SK-N-SH treated with all-trans-retinoic acid at 6 μM for 48 hours (cell line): ENCODE results near the gene FIBCD1.

Experiments used
- ATAC-seq: fragments of 200-7000 bp; cut with Tn5 transposase; 3 replicates; pipeline ENCODE4 v1.9.1; 2020; ENCODE audit warnings: mild to moderate bottlenecking, moderate library complexity
- BACH2 ChIP-seq: fragments of 250-450 bp; sonication (Bioruptor Pico); IDR thresholded peaks from 2 replicates; pipeline ENCODE4 v1.9.0; 2021; ENCODE audit warnings: mild to moderate bottlenecking, borderline replicate concordance
- CREB5 ChIP-seq: fragments of 250-450 bp; sonication (Bioruptor Pico); IDR thresholded peaks from 2 replicates; pipeline ENCODE4 v1.5.1; 2020; ENCODE audit warnings: low read depth, mild to moderate bottlenecking, moderate library complexity
- CSDC2 ChIP-seq: fragments of 250-450 bp; sonication (Bioruptor Pico); IDR thresholded peaks from 2 replicates; pipeline ENCODE4 v1.5.0; 2020; ENCODE audit warnings: mild to moderate bottlenecking, moderate library complexity
- ESRRG ChIP-seq: fragments of 250-450 bp; sonication (Bioruptor Pico); IDR thresholded peaks from 2 replicates; pipeline ENCODE4 v1.6.1; 2021; ENCODE audit warnings: mild to moderate bottlenecking
- GLIS3 ChIP-seq: fragments of 250-450 bp; sonication (Bioruptor Pico); IDR thresholded peaks from 2 replicates; pipeline ENCODE4 v1.5.0; 2020; ENCODE audit warnings: mild to moderate bottlenecking, moderate library complexity
- ISL1 ChIP-seq: fragments of 250-450 bp; sonication (Bioruptor Pico); IDR thresholded peaks from 2 replicates; pipeline ENCODE4 v2.1.2; 2022; ENCODE audit warnings: mild to moderate bottlenecking, moderate library complexity
- OSR1 ChIP-seq: fragments of 250-450 bp; sonication (Bioruptor Pico); IDR thresholded peaks from 2 replicates; pipeline ENCODE4 v1.8.0; 2022; ENCODE audit warnings: moderate library complexity, mild to moderate bottlenecking, inconsistent platforms
- PATZ1 ChIP-seq: fragments of 250-450 bp; sonication (Bioruptor Pico); IDR thresholded peaks from 2 replicates; pipeline ENCODE4 v1.8.0; 2020; ENCODE audit warnings: mild to moderate bottlenecking, moderate library complexity, borderline replicate concordance
- POU6F1 ChIP-seq: fragments of 250-450 bp; sonication (Bioruptor Pico); IDR thresholded peaks from 2 replicates; pipeline ENCODE4 v1.8.0; 2021; ENCODE audit warnings: low read depth, mild to moderate bottlenecking, moderate library complexity, borderline replicate concordance
- PPARA ChIP-seq: fragments of 250-450 bp; sonication (Bioruptor Pico); IDR thresholded peaks from 2 replicates; pipeline ENCODE4 v1.5.0; 2020; ENCODE audit warnings: mild to moderate bottlenecking, borderline replicate concordance
- RARB ChIP-seq: fragments of 250-450 bp; sonication (Bioruptor Pico); IDR thresholded peaks from 2 replicates; pipeline ENCODE4 v1.8.0; 2021; ENCODE audit warnings: mild to moderate bottlenecking, moderate library complexity
- SNAI2 ChIP-seq: fragments of 250-450 bp; sonication (Bioruptor Pico); IDR thresholded peaks from 2 replicates; pipeline ENCODE4 v1.5.0; 2020; ENCODE audit warnings: mild to moderate bottlenecking, moderate library complexity
- TCF4 ChIP-seq: fragments of 250-450 bp; sonication (Bioruptor Pico); IDR thresholded peaks from 2 replicates; pipeline ENCODE4 v1.8.0; 2021; ENCODE audit warnings: mild to moderate bottlenecking, moderate library complexity, borderline replicate concordance
- TOX ChIP-seq: fragments of 250-450 bp; sonication (Bioruptor Pico); IDR thresholded peaks from 2 replicates; pipeline ENCODE4 v1.8.0; 2021; ENCODE audit warnings: mild to moderate bottlenecking, moderate library complexity, borderline replicate concordance
- ZC3H10 ChIP-seq: fragments of 250-450 bp; sonication (Bioruptor Pico); IDR thresholded peaks from 2 replicates; pipeline ENCODE4 v1.5.1; 2021; ENCODE audit warnings: mild to moderate bottlenecking, moderate library complexity
- ZFP3 ChIP-seq: fragments of 250-450 bp; sonication (Bioruptor Pico); IDR thresholded peaks from 2 replicates; pipeline ENCODE4 v1.5.0; 2020; ENCODE audit warnings: mild to moderate bottlenecking, moderate library complexity
- ZFP30 ChIP-seq: fragments of 450-650 bp; formaldehyde crosslinking; IDR thresholded peaks from 2 replicates; pipeline ENCODE4 v1.5.0; 2022; ENCODE audit warnings: mild to moderate bottlenecking, moderate library complexity
- ZNF565 ChIP-seq: fragments of 450-650 bp; formaldehyde crosslinking; conservative IDR thresholded peaks from 2 replicates; pipeline ENCODE4 v1.5.0; 2020; ENCODE audit warnings: low read depth, mild to moderate bottlenecking, moderate library complexity
- ZNF8 ChIP-seq: fragments of 450-650 bp; formaldehyde crosslinking; IDR thresholded peaks from 2 replicates; pipeline ENCODE4 v1.5.0; 2020; ENCODE audit warnings: mild to moderate bottlenecking, moderate library complexity
- TF ChIP-seq, protein P1 (sequence below): fragments of 250-450 bp; sonication (Bioruptor Pico); IDR thresholded peaks from 2 replicates; pipeline ENCODE4 v1.5.1; 2021; ENCODE audit warnings: mild to moderate bottlenecking, moderate library complexity

The FIBCD1 gene

DNA sequence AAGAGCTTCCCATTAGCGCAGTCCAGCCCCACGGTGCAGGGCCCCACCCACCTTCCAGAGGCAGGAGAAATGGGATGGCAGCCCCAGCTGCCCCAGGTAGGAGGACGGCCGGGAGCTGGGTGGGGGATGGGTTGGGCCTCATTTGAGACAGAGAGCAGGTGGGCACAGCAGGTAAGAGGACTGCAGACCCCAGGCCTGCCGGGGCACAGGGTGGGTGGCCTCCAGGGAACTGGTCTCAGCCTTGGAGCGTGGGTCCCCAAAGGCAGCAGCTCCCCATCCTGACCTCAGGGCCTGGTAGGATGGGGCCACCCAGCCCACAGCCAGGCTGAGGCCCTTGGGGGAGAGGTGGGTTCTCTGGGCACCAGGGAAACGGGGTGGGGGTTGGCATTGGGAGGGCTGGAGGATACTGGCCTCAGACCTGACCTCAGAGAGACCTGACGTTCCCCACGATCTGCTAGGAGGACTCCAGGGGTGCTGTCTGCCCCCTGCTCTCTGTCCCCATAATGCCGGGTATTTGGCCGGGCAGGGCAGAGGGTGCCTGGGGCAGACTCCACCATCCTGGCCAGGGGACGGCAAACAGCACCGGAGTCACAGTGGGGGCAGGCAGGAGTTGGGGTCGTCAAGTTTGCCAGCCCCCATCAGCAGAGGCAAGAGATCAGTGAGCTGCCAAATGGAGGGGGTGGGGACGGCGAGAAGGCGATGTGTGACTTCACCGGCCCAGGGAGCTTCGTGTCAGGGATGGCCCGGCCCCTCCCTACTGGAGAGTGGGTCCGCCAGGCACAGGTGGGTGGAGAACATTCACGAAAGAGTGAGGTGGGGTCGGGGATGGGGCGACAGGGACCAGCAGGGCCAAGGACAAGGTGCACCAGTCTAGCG, 35.6 kb downstream of the FIBCD1 start (continued):
- TF ChIP-seq POU6F1 (CRISPR knock-in tag) = no peak
- no peak for TF ChIP-seq RARB (CRISPR knock-in tag)
- TF ChIP-seq ZNF565 (CRISPR knock-in tag) = no peak
- no peak for TF ChIP-seq CSDC2 (CRISPR knock-in tag)

DNA sequence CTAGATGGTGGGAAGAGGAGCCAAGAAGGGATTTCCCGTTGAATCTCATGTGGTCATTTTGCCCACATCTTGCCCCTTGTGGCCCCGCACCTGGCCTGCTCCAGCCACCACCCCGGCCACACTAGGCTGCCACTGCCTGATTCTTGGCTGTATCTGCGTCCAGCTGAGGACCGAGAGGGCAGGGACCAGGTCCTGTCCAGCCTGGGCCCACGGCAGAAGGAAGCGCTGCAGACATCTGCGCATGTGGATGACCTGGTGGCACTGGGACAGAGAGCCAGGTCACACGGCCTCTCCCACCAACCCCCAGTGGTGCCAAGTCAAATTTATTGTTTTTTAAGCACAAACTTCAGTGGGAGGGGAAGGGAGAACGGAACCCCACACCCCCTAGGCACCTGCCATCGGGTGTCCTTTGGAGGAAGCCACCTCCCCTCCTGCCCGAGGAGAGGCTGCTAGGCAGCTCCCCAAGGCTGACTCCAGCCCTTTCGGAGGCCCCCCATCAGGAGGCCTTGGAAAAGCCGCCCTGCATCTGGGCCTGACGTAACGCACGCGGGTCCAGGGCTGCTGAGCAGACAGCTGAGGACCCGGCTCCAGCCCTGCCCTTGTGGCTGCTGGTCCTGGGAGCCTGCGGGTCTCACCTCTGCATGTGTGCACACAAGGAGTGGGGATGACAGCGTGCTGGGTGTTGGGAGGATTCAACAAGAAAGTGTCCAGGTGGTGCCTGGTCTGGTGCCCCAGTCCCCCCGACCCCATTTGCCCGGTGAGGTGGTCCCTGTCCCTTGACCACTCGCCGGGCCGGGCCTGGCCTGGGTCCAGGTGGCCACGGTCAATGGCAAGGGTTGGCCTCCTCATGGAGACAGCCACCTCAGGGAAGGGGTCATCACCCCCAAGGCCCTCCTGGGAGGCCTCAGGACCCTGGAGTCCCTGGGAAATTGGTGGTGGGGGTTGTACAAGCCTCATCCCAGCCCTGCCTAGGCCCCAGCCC, 36.6 kb downstream of the FIBCD1 start:
- ATAC-seq = no peak
- no peak for TF ChIP-seq ZC3H10
- no peak for TF ChIP-seq ZFP3 (CRISPR knock-in tag)
- TF ChIP-seq ISL1 (CRISPR knock-in tag) = no peak
- no peak for TF ChIP-seq PPARA (CRISPR knock-in tag)
- TF ChIP-seq OSR1 (CRISPR knock-in tag) = no peak
- no peak for TF ChIP-seq PATZ1 (CRISPR knock-in tag)
- TF ChIP-seq SNAI2 (CRISPR knock-in tag) = no peak
- no peak for TF ChIP-seq BACH2 (CRISPR knock-in tag)
- TF ChIP-seq TOX = no peak
- no peak for TF ChIP-seq ZNF8 (CRISPR knock-in tag)
- TF ChIP-seq, protein P1, sequence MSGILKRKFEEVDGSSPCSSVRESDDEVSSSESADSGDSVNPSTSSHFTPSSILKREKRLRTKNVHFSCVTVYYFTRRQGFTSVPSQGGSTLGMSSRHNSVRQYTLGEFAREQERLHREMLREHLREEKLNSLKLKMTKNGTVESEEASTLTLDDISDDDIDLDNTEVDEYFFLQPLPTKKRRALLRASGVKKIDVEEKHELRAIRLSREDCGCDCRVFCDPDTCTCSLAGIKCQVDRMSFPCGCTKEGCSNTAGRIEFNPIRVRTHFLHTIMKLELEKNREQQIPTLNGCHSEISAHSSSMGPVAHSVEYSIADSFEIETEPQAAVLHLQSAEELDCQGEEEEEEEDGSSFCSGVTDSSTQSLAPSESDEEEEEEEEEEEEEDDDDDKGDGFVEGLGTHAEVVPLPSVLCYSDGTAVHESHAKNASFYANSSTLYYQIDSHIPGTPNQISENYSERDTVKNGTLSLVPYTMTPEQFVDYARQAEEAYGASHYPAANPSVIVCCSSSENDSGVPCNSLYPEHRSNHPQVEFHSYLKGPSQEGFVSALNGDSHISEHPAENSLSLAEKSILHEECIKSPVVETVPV = no peak
- TF ChIP-seq TCF4 = no peak
- TF ChIP-seq ZNF565 (CRISPR knock-in tag) = no peak
- TF ChIP-seq POU6F1 (CRISPR knock-in tag) = no peak
- TF ChIP-seq ESRRG (CRISPR knock-in tag) = no peak
- TF ChIP-seq CREB5 (CRISPR knock-in tag) = no peak
- no peak for TF ChIP-seq GLIS3 (CRISPR knock-in tag)
- TF ChIP-seq ZFP30 (CRISPR knock-in tag) = no peak
- no peak for TF ChIP-seq CSDC2 (CRISPR knock-in tag)
- TF ChIP-seq RARB (CRISPR knock-in tag) = no peak
